Kidney tubule cell (primary cell): Measurements from ENCODE around the gene HTR2A.

Experiments used
- DNase-seq: peaks from one replicate; pipeline ENCODE4 v3.0.0-alpha.2; 2018; ENCODE audit warnings: low spot score

HTR2A gene

DNA sequence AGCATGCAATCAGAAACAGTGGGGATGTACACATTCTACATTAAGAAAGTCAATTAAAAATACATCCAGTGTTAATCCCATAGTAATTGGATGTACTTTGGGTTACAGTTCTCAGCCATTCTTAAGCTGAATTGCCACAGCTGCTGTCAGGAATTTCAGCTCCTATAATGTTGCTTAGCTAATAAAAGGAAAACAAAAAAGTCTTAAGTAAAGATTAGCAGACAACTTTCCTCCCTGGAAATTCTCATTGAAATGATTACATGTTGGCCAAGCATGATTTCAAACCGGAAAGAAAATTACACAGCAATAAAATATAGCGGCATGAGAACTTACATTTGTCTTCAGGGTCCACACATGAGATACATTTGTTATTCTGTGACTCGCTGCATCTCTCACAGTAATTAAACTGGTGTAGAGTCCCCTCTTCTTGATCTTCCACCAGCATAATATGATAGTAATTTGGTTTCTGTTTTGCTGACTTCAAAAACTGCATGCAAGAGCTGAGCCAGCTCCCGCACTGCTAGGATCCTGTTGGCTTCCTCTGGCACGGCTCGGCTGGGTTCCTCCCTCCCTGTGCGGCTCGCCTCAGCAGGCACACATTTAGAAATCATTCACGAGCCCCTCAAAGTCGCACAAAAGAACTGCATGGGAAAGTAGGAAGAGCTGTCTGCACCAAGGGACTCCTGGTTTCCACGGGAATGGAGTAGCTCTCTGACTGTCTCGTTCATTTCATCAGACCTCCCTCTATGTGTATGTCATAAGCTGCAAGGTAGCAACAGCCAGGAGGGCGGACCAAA is at the start of gene HTR2A:
HTR2A (minus strand) TSS at position 713 of the 797 bp plus-strand sequence. CDS start 1,147 bp downstream, outside the sequence.
- DNase-seq = peak; percentile 44

DNA sequence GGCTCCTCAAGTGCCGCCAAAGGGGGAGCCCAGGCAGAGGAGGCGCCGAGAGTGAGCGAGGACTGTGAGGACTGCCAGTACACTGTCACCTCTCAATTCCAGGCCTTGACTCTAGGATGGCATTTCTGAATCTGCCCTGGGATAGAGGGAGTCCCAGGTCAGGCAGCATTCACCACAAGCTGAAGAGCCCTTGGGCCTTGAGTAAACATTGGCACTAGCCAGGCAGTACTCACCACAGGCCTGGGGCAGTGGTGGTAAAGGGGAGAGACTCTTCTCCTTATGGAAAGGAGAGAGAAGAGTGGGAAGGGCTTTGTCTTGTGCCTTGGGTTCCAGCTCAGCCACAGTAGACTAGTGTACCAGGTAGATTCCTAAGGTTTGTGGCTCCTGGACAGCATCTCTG is 39.7 kb upstream of the HTR2A start:
- no peak for DNase-seq

DNA sequence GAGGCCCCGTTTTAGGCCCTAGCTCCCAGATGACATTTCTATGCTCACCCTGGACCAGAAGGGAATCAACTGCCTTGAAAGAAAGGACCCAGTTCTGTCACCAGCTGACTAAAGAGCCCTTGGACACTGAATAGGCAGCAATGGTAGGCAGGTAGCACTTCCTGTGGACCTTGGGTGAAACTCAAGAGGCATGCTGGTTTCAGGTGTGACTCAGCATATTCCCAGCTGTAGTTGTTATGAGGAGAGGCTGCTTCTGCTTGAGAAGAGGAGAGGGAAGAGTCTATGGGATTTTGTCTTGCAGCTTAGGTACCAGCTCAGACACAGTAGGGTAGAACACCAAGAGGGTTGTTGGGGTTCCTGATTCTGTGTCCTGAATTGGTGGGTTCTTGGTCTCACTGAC is 37.9 kb upstream of the HTR2A start:
- peak; percentile 70 for DNase-seq

DNA sequence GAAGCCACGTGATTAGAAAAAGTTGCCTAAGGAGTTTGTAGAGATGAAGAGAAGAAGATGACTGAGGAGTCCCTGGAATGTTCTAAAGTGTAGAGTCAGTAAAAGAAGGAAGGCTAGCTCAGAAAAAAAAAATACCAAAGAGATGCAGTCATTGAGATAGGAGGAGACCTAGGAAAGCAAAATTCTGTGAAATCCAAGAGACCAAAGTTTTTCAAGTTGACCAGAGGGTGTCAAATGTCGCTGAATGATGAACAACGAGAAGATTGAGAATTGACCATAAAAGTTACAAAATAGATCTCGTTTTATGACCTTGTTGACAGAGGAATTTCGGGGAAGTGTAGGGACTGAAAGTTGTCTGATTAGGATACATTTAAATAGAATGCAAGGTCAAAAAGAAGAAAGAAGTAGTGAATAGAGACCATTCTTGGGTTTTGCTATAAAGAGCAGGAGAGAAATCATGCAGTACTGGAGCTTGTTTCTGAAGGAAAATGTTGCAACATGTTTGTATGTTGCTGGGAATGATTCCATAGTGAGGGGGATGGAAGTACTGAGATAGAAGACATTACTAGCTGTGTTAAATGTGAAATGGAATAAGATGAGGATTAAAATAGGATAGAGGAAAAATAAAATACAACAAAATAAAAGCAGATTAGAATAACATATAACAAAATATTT is 30.2 kb upstream of the HTR2A start:
- DNase-seq = peak; percentile 23

DNA sequence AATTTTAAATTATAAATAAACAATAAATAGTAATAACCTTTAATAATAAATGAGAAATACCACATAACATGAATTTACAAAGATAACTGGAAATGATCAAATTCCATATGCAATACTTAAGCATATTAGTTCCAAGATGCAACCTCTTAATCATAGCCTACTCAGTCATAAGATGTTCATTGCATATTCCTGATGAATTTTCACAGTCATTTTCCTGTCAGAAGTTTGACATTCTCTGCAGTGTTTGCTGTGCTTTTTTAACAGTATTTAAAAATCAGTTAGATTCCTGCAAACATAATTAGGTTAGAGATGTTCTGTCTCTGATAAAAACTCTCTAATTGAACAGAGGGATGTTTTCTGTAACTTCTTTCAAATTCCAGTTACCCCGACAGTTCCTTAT is 28.6 kb upstream of the HTR2A start:
- no peak for DNase-seq

DNA sequence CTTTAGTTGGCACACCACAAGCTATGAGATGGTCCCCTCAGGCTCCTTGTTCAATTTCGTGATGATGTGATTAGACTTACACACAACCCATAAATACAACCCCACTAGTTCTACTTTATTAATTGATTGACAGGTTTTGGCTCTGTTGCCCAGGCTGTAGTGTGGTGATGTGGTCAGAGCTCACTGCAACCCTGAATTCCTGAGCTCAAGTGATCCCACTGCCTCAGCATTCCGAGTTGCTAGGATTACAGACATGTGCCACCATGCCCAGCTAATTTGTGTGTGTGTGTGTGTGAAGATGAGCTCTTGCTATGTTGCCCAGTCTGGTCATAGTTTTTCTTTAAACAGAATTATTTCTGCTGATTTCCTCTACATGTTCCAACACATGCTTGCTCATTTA is 17.5 kb upstream of the HTR2A start:
- DNase-seq = peak; percentile 39

DNA sequence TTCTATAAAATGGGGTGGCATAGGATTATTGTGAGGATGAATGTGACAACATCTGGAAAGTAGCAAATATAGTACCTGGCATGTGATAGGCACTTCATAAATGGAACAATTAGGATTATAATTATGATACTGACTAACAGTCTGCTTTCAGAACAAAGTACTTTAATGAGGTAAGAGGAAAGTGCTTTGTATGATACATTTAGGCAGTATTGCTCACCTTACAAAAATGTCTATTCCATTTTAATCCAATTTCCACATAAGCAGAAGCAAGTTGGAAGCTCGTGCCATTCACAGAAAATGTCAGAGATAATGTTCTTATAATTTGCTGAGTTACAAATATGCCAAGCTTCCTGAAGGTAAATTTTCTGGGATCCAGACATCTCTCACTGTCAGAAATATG is 16.9 kb upstream of the HTR2A start:
- no peak for DNase-seq

DNA sequence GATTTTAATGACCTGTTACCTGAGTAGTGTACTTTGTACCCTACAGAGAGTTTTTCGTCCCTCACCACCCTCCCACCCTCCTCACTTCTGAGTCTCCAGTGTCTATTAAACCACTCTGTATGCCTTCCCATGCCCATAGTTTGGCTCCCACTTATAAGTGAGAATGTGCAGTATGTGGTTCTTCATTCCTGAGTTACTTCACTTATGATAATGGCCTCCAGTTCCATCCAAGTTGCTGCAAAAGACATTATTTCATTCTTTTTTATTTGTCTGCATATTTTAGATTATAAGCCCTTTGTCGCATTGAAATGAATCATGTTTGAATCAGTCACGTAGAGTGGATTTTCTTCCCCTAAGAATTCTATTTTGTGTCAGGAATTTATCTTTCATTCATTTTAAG is 12.2 kb upstream of the HTR2A start:
- no peak for DNase-seq

DNA sequence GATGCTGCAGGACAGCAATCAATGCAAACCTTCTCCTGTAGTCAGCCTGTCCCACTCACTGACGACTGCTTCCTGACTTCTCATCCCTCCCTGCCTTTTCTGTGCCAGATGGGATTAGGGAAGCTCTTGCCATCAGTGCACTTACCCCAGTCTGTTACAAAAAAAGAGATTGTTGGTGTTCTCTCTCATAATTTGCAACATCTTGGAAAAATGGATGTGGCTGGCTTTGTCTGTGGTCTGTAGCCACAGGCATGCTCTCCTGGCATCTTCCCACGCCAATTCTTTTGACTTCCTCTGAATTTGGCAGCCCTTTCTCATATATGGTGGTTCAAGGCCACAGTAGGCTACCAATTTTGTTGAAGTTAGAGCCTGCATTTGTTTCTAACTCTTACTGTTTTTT is 11.6 kb upstream of the HTR2A start:
- DNase-seq = no peak

DNA sequence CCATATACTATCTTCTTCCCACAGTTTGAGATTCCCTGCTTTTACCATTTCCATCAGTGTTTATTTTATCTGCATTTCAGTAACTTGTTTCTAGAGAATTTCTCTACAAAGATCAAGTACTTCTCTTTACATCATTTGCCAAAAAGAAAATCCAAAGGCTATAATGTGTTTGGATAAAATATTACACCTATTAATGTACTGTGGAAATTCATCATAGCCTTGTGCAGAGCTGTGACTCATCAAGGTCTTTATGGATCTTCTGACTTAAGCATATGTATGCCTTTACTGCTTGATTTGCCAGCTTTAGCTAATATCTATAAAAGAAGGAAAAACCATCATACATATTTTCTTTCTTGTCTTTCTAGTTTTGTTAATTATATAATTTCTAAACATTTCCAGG is 9.6 kb upstream of the HTR2A start:
- no peak for DNase-seq

DNA sequence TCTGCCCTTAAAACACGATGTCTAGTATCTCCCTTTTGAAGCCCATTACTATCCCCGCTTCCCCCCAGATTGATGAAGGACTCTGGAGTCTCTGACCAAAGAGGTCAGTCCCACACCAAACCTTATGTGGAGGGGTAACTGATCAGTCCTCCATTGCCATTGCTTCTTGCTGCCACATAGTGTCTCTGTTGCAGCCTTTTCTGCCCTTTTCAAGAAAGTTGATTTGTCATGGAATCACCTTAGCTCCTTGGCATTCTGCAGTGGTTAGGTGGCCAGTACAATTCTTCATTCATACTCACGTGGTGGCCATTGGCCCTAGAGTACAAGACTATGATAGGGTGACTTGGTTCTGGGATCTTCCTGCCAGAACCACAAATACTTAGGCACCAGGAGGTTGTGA is 8.4 kb upstream of the HTR2A start:
- peak; percentile 54 for DNase-seq

DNA sequence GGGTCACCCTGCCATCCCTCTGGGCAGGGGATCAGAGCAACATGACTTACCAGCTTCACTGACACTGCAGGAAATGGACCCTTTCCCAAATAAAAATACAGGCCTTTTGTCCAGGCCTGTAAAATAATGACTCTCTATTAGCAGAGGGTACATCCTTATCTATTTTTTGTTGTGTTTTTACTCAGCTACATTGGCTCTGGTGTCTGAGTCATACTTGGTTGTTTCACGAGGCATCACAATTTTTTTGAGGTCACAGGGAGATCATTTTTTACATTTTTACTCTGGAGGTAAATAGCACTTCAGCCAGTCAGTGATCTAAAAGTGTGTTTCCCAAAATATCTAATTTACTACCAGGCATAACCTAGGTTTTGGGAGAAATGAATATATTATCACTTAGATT is 6.9 kb upstream of the HTR2A start:
- peak; percentile 46 for DNase-seq

DNA sequence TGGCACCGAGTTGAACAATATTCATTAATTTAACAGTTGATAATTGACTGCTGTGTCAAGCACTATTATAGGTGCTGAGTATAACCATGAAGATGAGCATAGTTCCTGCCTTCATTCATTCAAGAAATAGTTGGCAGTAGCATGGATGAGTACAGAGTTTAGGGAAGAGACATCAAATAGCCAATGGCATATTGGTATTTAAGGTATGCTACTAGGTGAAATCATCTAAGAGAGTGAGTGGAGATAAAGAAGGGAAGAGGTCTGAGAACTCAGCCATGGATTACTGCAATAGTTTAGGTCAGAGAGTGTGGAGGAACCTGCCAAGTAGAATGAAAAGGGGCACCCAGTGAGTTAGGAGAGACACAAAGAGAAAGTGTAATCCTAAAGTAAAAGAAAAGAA is 4.9 kb upstream of the HTR2A start:
- DNase-seq = peak; percentile 51

DNA sequence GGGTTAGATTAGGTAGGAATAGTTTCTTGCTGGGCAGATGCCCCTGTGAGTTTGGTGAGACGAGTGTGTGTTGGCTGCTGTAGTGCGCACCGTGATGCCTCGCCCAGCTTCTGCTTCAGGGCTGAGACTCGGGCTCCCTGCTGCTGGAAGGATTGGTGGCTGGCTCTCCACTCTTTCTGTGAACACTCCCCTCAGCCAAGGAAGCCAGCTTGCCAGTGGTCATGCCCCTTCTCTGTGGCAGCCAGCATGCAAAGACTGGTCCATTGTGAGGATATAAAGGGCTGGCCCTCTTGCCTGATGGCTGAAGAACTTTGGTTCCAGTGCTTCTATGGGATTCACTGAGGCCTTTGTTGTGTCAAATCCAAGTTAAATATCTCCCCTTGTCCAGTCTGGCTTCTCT is 2.9 kb upstream of the HTR2A start:
- no peak for DNase-seq

DNA sequence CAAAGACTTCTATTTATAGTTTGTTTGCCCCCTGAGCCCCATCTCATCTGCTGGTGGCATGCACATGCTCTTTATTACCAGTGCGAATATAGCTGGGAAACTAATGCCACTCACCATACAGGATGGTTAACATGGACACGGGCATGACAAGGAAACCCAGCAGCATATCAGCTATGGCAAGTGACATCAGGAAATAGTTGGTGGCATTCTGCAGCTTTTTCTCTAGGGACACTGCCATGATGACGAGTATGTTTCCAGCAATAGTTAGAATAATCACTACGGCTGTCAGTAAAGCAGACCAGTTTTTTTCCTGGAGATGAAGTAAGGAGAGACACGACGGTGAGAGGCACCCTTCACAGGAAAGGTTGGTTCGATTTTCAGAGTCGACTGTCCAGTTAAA is 1.5 kb downstream of the HTR2A start:
- DNase-seq = no peak

DNA sequence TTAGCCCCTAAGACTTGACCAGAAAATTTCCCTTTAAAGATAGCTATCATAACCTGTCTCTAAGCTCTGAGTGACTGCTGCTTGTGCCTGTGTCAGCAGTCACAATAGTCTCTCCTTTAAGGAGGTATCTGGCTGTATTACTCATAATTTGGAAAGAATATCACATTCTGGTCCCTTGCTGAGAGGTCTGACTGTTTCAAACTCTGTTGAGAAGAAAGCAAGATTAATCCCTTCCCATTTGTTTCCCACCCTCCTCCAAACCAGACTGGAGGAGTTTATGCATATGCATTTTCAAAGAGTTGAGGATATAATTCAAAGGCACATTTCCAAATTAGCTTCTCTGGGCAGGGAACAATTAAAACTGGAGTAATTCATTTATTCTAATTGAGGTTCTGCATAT is 2.3 kb downstream of the HTR2A start:
- no peak for DNase-seq

DNA sequence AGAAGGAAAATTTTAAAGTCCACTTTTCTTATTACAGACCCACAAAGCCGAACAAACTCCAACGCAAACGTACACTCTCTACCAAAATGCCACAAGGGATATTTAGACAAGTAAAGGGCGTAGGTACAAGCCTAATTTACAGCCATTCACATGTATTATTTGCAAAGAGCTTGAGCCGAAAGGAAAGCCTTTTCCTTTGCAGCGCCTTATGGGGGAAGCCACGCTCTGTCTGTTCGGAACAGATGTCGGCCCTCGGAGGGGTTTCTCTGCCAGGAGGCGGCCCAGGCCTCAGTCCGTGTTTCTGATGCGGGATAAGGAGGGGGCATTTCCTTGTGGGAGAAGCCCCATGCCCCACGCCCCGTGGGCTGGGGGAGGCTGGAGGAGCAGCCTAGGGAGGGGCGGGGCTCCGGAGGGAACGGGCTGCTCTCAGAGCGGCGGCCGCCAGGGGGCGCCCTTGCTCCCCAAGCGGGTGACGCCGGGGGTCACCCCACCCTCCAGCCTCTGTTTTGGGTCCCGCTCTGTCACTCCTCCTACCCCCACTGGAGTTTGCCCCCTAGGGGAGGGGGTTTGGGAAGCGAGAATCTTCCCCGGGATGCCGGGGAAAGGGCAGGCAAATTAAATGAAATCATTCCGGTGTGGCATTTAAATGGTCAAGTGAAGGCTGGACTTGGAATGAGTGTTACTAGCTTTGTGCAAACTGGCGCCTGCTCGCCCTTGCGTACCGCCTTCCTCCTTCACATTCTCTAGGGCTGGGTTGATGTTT is 2.9 kb downstream of the HTR2A start:
- DNase-seq = peak; percentile 62

DNA sequence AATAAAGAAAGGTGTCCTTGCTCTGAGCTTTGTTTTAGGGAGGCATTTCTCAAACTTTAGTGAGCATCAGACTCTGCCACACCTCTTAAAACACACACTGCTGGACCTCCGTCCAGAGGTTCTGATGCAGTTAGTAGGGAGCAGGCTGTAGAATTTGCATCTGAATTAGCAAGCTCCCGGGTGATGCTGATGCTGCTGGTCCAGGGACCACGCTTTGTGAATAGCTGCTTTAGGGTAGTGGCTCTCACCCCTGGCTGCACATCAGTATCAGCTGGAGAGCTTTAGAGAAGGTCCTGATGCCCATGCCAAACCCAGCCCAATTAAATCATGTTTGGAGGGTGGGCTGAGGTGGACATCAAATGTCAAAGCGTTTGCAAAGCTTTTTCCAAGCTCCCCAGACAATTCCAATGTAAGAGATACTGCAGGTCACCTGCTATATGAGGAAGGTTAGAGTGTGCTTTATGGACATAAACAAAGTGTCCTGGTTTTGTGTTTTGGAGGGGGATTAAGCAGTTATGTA is 3.6 kb downstream of the HTR2A start:
- DNase-seq = no peak

DNA sequence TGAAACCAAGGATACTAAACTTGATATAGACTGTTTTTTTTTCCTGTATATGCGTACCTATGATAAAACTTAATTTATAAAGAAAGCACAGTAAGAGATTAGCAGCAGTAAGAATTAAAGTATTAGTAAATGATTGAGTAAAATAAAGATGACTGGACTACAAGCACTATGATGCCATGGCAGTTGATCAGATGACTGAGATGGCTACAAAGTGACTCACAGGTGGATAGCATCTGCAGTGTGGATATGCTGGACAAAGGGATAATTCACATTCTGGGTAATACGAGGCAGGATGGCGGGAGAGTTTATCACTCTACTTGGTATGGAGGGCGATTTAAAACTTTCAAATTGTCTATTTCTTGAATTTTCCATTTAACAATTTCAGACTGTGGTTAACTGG is 11.8 kb downstream of the HTR2A start:
- peak; percentile 81 for DNase-seq

DNA sequence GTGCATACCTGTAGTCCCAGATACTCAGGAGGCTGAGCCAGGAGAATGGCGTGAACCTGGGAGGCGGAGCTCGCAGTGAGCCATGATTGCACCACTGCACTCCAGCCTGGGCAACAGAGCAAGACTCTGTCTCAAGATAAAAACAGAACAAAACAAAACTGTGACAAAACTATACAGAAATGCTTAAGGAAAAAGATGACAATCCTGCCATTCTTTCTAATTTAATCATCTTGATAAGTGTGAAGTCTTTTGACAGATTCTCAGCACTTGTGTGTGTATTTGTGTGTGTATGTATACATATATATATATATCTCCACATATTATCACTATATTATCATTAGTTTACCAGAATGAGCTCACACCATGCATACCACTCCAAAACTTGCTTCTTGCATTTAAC is 12.3 kb downstream of the HTR2A start:
- no peak for DNase-seq

DNA sequence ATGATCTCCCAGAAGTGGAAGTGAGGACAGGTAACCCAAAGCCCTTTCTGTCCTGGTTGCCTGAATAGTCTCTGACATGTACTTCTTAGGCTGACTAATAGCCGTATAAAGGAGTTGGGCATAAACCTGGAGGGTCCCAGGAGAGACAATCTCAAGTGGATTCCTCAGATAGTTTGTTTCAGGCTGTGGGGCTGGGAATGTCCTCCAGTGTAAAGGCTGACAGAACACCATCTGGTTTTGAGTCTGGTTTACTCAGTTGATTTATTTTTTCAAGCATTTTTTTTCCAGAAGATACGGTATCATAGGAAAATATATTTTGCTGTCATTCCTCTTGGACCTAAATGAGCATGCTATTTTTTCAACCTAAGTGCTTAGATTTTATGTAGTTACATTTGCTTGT is 15.2 kb downstream of the HTR2A start:
- no peak for DNase-seq

DNA sequence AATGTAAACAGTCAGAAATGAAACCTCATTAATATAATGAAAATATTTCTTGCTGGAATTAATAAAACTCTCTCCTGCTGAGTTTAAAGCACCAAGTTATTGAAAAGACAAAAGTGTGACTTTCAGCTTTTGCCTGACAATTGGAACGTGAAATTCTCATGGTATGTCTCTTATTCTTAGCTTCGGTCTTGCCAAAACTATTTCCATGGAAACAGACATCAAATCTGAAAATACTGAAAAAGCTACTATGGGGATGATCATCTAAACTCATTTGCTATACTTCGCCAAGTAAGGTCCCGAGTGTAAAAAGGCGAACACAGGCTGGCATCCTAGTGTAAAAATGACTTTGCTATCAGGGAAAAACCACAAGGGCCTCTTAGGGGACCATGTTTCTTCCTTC is 22.8 kb downstream of the HTR2A start:
- DNase-seq = no peak

DNA sequence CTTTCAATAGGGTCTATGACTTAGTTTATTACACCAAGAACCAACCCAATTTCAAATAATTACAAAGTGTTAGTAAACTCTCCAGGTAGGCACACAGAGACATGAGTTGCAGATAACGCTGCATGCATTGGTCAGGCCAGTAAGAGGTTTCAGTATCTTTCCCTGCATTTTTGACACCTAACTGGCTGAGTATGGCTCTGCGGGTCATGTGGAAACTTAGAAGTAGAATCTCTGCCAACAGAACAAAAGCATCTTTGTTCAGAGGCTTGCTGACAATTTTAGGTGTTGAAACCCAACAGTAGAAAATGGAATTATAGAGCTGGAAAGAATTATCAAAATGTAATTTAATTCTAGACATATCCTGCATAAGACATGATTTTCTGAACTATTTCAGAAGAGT is 25.3 kb downstream of the HTR2A start:
- no peak for DNase-seq
